SK-N-SH (cell line): Measurements from ENCODE around the gene ALDH7A1. TPM values are rescaled to one million over a fixed set of nuclear protein-coding genes. Genes with fewer than 3 reads are reported as not detected.

Experiments
- CTCF ChIA-PET: fragments of 300-600, 350-600 bp; formaldehyde crosslinking; extraction: SDS; loops from one replicate; lab custom pipeline; 2021; lab: Yijun Ruan, JAX
- POLR2A ChIA-PET: fragments of 350-600 bp; sonication (Branson Sonifier 250); formaldehyde crosslinking; extraction: SDS; loops from one replicate; lab custom pipeline; 2020; ENCODE audit warnings: antibody characterized with exemption, inconsistent platforms; lab: Yijun Ruan, JAX
- DNase-seq: peaks from one replicate; pipeline ENCODE4 v3.0.0; 2012
- H2AFZ ChIP-seq: fragments of 200-600 bp; sonication (generic); 2 replicates; pipeline ENCODE4 v1.8.1; 2016; ENCODE audit warnings: antibody characterized with exemption, mild to moderate bottlenecking, low read depth
- H3F3A ChIP-seq: fragments of 200-600 bp; sonication (generic); replicated peaks from 2 replicates; pipeline ENCODE3; 2016; ENCODE audit warnings: antibody characterized with exemption, mild to moderate bottlenecking; ENCODE audit not compliant: insufficient read depth
- H3K27ac ChIP-seq, 2 experiments: fragments of 200-500 bp in 1 of 2; fragments of 200-600 bp in 1 of 2; sonication (Bioruptor generic) in 1 of 2; sonication (generic), shearing (Covaris generic) in 1 of 2; 2 replicates each; pipeline versions ENCODE4 v1.5.1 to v1.6.1; 2014 to 2016; ENCODE audit warnings: low read depth in 2 of 2, inconsistent platforms in 1 of 2, low read length in 1 of 2, mild to moderate bottlenecking in 1 of 2, mixed read lengths in 1 of 2
- H3K27me3 ChIP-seq: fragments of 200-600 bp; sonication (generic), shearing (Covaris generic); 2 replicates; pipeline ENCODE4 v1.6.1; 2016; ENCODE audit warnings: mixed run types; ENCODE audit not compliant: insufficient read depth
- H3K36me3 ChIP-seq, 2 experiments: fragments of 200-500 bp in 1 of 2; fragments of 200-600 bp in 1 of 2; sonication (Bioruptor generic) in 1 of 2; sonication (generic) in 1 of 2; replicated peaks in 1 of 2; 2 replicates each; pipeline versions ENCODE3 to v1.5.1; 2014 to 2016; ENCODE audit warnings: low read length in 1 of 2, mild to moderate bottlenecking in 1 of 2; ENCODE audit not compliant: insufficient read depth in 2 of 2, control insufficient read depth in 1 of 2
- H3K4me1 ChIP-seq, 2 experiments: fragments of 200-500 bp in 1 of 2; fragments of 200-600 bp in 1 of 2; sonication (Bioruptor generic) in 1 of 2; sonication (generic), shearing (Covaris generic) in 1 of 2; 2 replicates each; pipeline versions ENCODE4 v1.5.1 to v1.6.1; 2014 to 2016; ENCODE audit warnings: low read depth in 1 of 2, low read length in 1 of 2, mixed run types in 1 of 2; ENCODE audit not compliant: insufficient read depth in 2 of 2, control insufficient read depth in 1 of 2
- H3K4me2 ChIP-seq: fragments of 200-600 bp; sonication (generic), shearing (Covaris generic); 2 replicates; pipeline ENCODE4 v1.6.1; 2017; ENCODE audit warnings: mixed run types
- H3K4me3 ChIP-seq, 2 experiments: fragments of 200-500 bp in 1 of 2; fragments of 200-600 bp in 1 of 2; sonication (Bioruptor generic) in 1 of 2; sonication (generic), shearing (Covaris generic) in 1 of 2; 2 replicates each; pipeline versions ENCODE4 v1.5.1 to v1.8.1; 2014 to 2016; ENCODE audit warnings: low read depth in 2 of 2, inconsistent platforms in 1 of 2, low read length in 1 of 2, mild to moderate bottlenecking in 1 of 2, mixed read lengths in 1 of 2, moderate library complexity in 1 of 2
- H3K79me2 ChIP-seq: fragments of 200-600 bp; sonication (generic); 2 replicates; pipeline ENCODE4 v1.8.1; 2017; ENCODE audit warnings: mild to moderate bottlenecking; ENCODE audit not compliant: insufficient read depth
- H3K9ac ChIP-seq: fragments of 200-600 bp; sonication (generic); 2 replicates; pipeline ENCODE4 v1.6.1; 2017; ENCODE audit warnings: mixed run types
- H3K9me2 ChIP-seq: fragments of 200-600 bp; sonication (generic); 2 replicates; pipeline ENCODE4 v1.6.1; 2017; ENCODE audit warnings: mixed run types
- H3K9me3 ChIP-seq: fragments of 200-600 bp; sonication (generic); 2 replicates; pipeline ENCODE4 v1.6.1; 2017; ENCODE audit warnings: mixed run types, mild to moderate bottlenecking, moderate library complexity
- H4K20me1 ChIP-seq: fragments of 200-600 bp; sonication (generic); 2 replicates; pipeline ENCODE4 v1.6.1; 2017; ENCODE audit warnings: mild to moderate bottlenecking, mixed run types; ENCODE audit not compliant: insufficient read depth
- CHD2 ChIP-seq: fragments of 150-350 bp; IDR thresholded peaks from 2 replicates; pipeline ENCODE4 v1.6.1; 2018; ENCODE audit warnings: low read length; ENCODE audit not compliant: partially characterized antibody
- GABPA ChIP-seq: IDR thresholded peaks from 2 replicates; pipeline ENCODE4 v1.4.0; 2012; ENCODE audit warnings: low read depth, mild to moderate bottlenecking
- IRF3 ChIP-seq: fragments of 150-350 bp; IDR thresholded peaks from 2 replicates; pipeline ENCODE4 v1.6.1; 2016; ENCODE audit warnings: mild to moderate bottlenecking, low read depth, low read length
- JUND ChIP-seq: IDR thresholded peaks from 2 replicates; pipeline ENCODE4 v1.4.0; 2012
- MEF2A ChIP-seq: IDR thresholded peaks from 2 replicates; pipeline ENCODE4 v1.4.0; 2012; ENCODE audit warnings: low read depth, borderline replicate concordance
- NRF1 ChIP-seq: IDR thresholded peaks from 2 replicates; pipeline ENCODE4 v1.6.1; 2012; ENCODE audit warnings: low read depth, mild to moderate bottlenecking, low read length
- PBX3 ChIP-seq: IDR thresholded peaks from 2 replicates; pipeline ENCODE4; 2012
- RCOR1 ChIP-seq: fragments of 150-350 bp; IDR thresholded peaks from 2 replicates; pipeline ENCODE4 v1.6.1; 2017; ENCODE audit warnings: antibody characterized with exemption, low read length
- REST ChIP-seq: IDR thresholded peaks from 2 replicates; pipeline ENCODE4 v1.6.1; 2012; ENCODE audit warnings: mild to moderate bottlenecking, low read depth, low read length, moderate library complexity
- RXRA ChIP-seq: IDR thresholded peaks from 2 replicates; pipeline ENCODE4 v1.4.0; 2012; ENCODE audit warnings: low read depth, mild to moderate bottlenecking, borderline replicate concordance
- USF1 ChIP-seq: IDR thresholded peaks from 2 replicates; pipeline ENCODE4 v1.4.0; 2012; ENCODE audit warnings: low read depth, borderline replicate concordance
- WGBS: methylation state at CpG from one replicate; pipeline ENCODE4 v1.1.6; 2017; ENCODE audit warnings: low lambda C conversion rate; 5-methylcytosine and 5-hydroxymethylcytosine counted together
- polyA plus RNA-seq, 3 experiments: library from polyadenylated mRNA; depleted of rRNA; stranded (reverse); fragments of >200 nt; gene quantifications; 2 replicates each; pipeline ENCODE4 v1.2.3, GENCODE V29; 2012

ALDH7A1 gene
- polyA plus RNA-seq, 1 of the 3 experiments (the other 2 are of a cell fraction), result 44.5 TPM

GRCh38 chr5:126603402-126603991, 8.5 kb upstream of the ALDH7A1 start:
- Histone ChIP-seq H3K9me3 (no peaks in the 10 kb centered on the region), H2AFZ (no peak overlapping the region), H4K20me1 (peaks cover 31% of the 10 kb centered on the region), H3F3A (no peaks in the 10 kb centered on the region), H3K4me1 (peaks cover 6 to 8% of the 10 kb centered on the region in 2 experiments; a peak in 2 of 4 replicates), H3K9me2 (no peaks in the 10 kb centered on the region), H3K27me3 (no peaks in the 10 kb centered on the region), H3K27ac (no peak overlapping the region), H3K4me2 (no peak overlapping the region)
- ChIA-PET CTCF (no interaction called here), POLR2A (interaction anchor here (0.6 kb wide), 1 partner anchor 62 kb away, joined by 3 read pairs; no protein-coding TSS in a partner anchor)
- 87% methylated on average over 6 of the region's 6 CpGs for WGBS
- TF ChIP-seq PBX3 (no peak), RCOR1 (no peak), USF1 (no peak), RXRA (no peak), REST (no peak), MEF2A (no peak), GABPA (no peak), NRF1 (no peak), IRF3 (no peak), JUND (no peak), CHD2 (no peak)
- TF ChIP-seq, all 33 proteins: peak for 0
- DNase-seq, result no peak
- H3K79me2 ChIP-seq, result peaks cover 78% of the 10 kb centered on the region
- H3K4me3 ChIP-seq, result no peak overlapping the region
- no peak overlapping the region for H3K9ac ChIP-seq
- peaks cover 17 to 51% of the 10 kb centered on the region in 2 experiments for H3K36me3 ChIP-seq
